Large intestine (tissue), 3 donors: ENCODE measurements around the gene ERG. TPM values are rescaled to one million over a fixed set of nuclear protein-coding genes. Genes with fewer than 3 reads are reported as not detected.

Source experiments
- DNase-seq, 2 donors: peaks; one replicate each; pipeline versions ENCODE4 v3.0.0 to v3.0.0-alpha.2; 2013
- H3K27ac ChIP-seq: one replicate; pipeline ENCODE4 v1.5.1; 2013; ENCODE audit warnings: low read length
- H3K27me3 ChIP-seq: 2 replicates; pipeline ENCODE4 v1.6.1; 2013; ENCODE audit warnings: low read length; ENCODE audit not compliant: control insufficient read depth, insufficient read depth
- H3K36me3 ChIP-seq: 2 replicates; pipeline ENCODE4 v1.6.1; 2013; ENCODE audit warnings: low read length; ENCODE audit not compliant: control insufficient read depth, insufficient read depth
- H3K4me1 ChIP-seq: one replicate; pipeline ENCODE4 v1.6.1; 2013; ENCODE audit warnings: low read length; ENCODE audit not compliant: control insufficient read depth, insufficient read depth
- H3K4me3 ChIP-seq: one replicate; pipeline ENCODE4 v1.5.1; 2013; ENCODE audit warnings: low read length
- H3K9me3 ChIP-seq: one replicate; pipeline ENCODE4 v1.6.1; 2013; ENCODE audit warnings: mild to moderate bottlenecking, low read depth, low read length, moderate library complexity; ENCODE audit not compliant: control insufficient read depth
- WGBS: methylation state at CpG from one replicate; pipeline ENCODE4 v1.1.5; 2013; ENCODE audit warnings: low lambda C conversion rate; ENCODE audit not compliant: insufficient coverage; 5-methylcytosine and 5-hydroxymethylcytosine counted together
- polyA plus RNA-seq: library from polyadenylated mRNA; unstranded; fragments of 120-200 nt; gene quantifications from one replicate; pipeline ENCODE4 v1.2.1, GENCODE V29; 2013

The ERG gene
- polyA plus RNA-seq, 1 donor: 6.2 TPM

DNA sequence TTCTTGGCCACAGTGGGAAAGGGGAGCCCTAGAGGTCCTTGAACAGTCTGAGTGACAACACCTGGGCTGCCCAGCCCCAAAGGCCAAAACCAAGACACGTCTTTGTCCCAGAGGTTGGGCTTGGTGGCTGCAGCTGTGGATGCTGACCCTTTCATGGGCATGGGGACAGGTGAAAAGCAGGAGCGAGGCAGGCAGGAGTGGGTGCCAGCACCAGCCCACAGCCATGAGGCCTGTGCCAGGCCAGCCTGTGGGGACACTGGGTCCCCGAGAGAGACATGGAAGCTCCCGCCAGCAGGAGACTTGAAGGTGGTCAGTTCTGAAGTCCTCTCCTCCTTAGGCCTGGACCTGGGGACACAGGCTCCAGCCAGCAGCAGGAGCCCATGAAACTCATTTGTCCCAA, 142.9 kb downstream of the ERG start:
- no peak for DNase-seq
- Histone ChIP-seq H3K36me3 (no peaks in the 10 kb centered on the region), H3K27ac (no peak overlapping the region), H3K4me1 (no peaks in the 10 kb centered on the region), H3K9me3 (no peaks in the 10 kb centered on the region), H3K4me3 (no peak overlapping the region), H3K27me3 (peaks cover 12% of the 10 kb centered on the region)
- no CpG with 5 or more reads among the region's 4 CpGs for WGBS

DNA sequence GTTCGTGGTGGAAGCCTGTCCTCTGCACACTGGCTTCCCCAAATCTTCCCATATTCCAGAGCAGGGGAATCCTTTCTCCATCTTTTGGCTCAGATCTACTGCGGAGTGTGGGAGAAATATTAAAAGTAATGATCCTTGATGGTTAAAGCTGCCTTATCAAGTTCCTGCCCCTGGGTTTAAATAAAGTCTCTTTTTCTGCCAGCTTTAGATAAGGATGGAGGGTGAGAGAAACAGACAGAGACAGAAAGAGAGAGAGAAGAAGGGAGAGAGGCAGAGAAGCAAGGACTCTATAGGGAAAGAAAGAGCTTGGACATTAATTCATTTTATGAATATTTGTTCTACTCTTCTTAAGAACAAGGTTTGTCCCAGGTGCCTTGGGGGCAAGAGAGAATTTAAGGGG, 143.5 kb downstream of the ERG start:
- no peaks in the 10 kb centered on the region for H3K4me1 ChIP-seq
- H3K9me3 ChIP-seq: no peaks in the 10 kb centered on the region
- peaks cover 12% of the 10 kb centered on the region for H3K27me3 ChIP-seq
- WGBS: no CpG with 5 or more reads among the region's 2 CpGs
- H3K4me3 ChIP-seq: no peak overlapping the region
- DNase-seq: no peak
- no peaks in the 10 kb centered on the region for H3K36me3 ChIP-seq
- H3K27ac ChIP-seq: no peak overlapping the region

DNA sequence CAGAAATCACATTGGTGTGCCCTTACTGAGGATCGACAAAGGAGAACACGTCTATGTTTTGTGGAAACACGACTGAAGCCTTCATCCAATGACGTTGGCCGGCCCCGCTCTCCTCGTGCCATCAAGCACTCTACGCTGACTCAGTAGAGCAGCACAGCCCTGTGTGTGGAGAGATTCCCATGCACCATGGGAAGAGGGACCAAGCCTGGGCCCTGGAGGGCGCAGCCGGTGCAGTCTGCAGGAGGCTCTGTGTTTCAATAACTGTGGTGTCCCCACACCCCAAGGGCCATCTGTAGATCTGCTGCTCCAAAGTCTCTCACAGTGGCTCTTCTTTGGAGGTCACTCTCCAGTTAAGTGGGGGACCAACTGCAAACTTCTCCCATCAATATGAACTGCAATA, 144.0 kb downstream of the ERG start:
- no peaks in the 10 kb centered on the region for H3K4me1 ChIP-seq
- H3K27ac ChIP-seq: no peak overlapping the region
- no peaks in the 10 kb centered on the region for H3K9me3 ChIP-seq
- peaks cover 12% of the 10 kb centered on the region for H3K27me3 ChIP-seq
- no peaks in the 10 kb centered on the region for H3K36me3 ChIP-seq
- no CpG with 5 or more reads among the region's 10 CpGs for WGBS
- no peak for DNase-seq
- H3K4me3 ChIP-seq: no peak overlapping the region

DNA sequence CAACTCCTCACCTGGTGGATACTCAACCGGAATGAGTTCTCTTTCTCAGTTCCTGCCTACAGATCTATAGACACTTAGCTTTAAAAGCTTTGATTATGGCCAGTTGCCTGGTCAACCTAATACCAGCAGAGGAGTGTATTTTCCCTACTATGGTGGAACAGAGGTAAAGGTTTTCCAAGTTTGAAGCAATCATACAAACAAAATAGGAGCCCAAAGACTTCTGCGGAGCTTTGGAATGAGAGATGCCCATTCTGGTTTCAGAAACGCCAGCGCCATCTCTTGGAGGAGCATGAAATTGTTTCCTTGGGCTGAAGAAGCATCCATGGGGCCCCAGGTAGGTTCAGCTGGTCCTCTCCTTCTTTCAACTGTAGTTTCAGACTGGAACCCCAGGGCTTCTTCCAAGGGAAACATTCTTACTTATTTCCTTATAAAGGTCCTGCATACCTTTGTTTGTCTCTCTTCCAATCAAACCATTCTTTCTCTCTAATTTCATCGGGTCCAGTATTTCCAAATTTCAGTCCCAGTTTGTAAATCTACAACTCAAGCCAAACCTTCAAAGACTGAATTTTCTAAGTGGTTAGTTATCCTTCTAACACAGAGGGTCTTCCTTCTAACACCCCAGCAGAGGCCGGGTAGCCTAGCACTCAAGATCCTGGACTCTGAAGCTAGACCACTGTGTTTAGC, 145.6 kb downstream of the ERG start:
- Histone ChIP-seq H3K4me1 (no peaks in the 10 kb centered on the region), H3K27me3 (peaks cover 12% of the 10 kb centered on the region), H3K4me3 (no peak overlapping the region), H3K27ac (no peak overlapping the region), H3K36me3 (no peaks in the 10 kb centered on the region), H3K9me3 (no peaks in the 10 kb centered on the region)
- 100% methylated on average over 1 of the region's 6 CpGs for WGBS
- DNase-seq: no peak

DNA sequence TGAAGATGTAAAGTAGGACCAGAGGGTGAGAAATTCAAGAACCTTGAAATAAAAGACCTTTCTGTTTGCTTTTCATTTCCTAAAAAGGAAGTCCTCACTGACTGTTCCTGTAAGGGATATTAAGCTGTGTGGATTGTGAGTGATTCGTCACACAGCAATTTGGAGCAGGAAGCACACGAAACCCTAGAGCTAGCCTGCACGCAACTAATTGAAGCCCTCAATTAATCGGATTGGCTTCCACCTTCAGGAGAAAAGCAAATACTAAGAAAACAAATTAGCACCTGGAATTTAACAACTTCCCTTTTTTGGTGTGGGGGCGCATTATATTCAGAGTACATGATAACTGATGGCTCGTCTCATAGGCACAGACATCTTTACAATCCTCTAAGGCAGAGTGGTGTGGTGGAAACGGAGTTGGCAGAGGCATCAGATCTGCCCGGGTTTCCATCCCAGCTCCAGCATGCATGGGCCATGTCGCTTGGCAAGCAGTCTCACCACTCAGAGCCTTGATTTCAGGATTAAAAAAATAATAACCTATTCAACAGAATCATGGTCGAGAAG, 146.2 kb downstream of the ERG start:
- Histone ChIP-seq H3K4me1 (no peaks in the 10 kb centered on the region), H3K4me3 (no peak overlapping the region), H3K27ac (no peak overlapping the region), H3K27me3 (peaks cover 12% of the 10 kb centered on the region), H3K9me3 (no peaks in the 10 kb centered on the region), H3K36me3 (no peaks in the 10 kb centered on the region)
- no peak for DNase-seq
- no CpG with 5 or more reads among the region's 10 CpGs for WGBS

DNA sequence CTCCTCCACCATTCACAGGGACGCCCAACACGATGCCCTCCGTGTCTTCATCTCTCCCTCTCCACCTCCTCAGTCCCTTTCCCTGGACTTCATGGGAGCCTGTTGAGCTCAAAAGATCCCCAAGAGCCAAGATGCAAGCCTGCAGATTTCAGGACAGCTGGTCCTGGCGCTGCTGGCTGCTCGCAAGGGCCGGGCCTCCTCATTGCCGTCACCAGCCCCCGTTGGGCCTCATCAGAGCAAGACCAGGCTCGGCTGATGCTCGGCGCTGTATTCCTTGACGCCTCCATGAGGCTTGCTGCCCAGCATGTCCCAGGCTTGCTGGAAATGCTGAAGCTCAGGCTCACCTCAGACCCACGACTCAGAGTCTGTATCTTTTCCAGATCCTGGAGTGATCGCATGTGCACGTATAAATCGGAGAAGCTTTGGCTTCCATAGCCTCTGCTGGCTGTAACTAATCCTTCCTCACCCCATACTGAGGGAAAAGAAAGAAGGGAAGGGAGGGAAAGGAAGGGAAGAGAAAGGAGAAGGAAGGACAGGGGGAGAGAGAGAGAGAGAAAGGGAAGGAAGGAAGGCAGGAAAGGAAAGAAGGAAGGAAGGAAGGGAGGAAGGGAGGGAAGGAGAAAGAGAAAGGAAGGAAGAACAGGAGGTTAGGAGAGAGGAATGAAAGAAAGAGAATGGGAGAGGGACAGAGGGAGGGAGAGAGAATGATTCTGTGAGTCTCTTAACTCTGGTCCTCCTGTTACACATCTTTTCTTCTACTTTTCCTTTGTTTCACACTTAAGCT, 146.9 kb downstream of the ERG start:
- no peak overlapping the region for H3K27ac ChIP-seq
- no peaks in the 10 kb centered on the region for H3K36me3 ChIP-seq
- no CpG with 5 or more reads among the region's 16 CpGs for WGBS
- no peaks in the 10 kb centered on the region for H3K9me3 ChIP-seq
- H3K4me1 ChIP-seq: no peaks in the 10 kb centered on the region
- no peak overlapping the region for H3K4me3 ChIP-seq
- peaks cover 12% of the 10 kb centered on the region for H3K27me3 ChIP-seq
- DNase-seq: no peak

DNA sequence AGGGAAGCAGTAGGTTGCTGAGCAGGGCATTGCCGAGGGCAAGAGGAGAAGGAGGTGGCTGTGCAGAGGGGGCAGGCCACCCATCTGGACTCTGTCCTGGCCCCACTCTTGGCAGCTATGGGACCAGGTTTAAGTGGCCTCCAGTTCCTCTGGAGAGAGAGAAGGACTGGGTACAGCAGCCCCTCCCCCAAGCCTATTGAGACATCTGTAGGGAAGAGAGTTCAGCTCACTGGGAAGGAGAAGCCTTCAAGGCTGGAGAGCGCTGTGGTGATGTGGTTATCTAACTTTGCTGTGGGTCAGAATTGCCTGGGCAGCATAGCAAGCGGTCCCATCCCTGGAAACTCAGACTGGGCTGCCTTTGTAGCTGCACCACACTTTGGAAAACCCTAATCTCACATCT, 147.6 kb downstream of the ERG start:
- Histone ChIP-seq H3K27ac (no peak overlapping the region), H3K4me1 (no peaks in the 10 kb centered on the region)

DNA sequence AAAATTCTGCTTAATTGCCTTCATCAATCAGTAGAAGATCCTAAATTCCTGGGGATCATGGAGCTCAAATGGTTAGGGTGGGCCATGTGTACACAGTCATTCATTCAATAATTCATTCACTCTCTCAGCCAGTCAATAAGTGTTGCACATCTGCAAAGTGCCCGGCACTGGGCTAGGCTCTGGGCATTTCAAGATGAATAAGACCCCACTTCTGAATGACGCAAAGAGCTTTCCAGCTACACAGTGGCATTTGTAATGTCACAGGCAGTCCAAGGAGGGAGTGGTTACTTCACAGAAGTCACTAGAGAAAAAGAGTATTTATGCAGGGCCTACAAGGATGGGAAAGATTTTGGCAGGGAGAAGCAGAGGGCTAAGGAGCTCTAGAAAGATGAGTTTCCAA, 148.3 kb downstream of the ERG start:
- H3K9me3 ChIP-seq: no peaks in the 10 kb centered on the region
- H3K27me3 ChIP-seq: peaks cover 6% of the 10 kb centered on the region
- H3K27ac ChIP-seq: no peak overlapping the region
- no peaks in the 10 kb centered on the region for H3K36me3 ChIP-seq
- no peak for DNase-seq
- WGBS: no CpG with 5 or more reads among the region's 2 CpGs
- no peaks in the 10 kb centered on the region for H3K4me1 ChIP-seq
- H3K4me3 ChIP-seq: no peak overlapping the region

More for the DNA sequence above, 147.6 kb downstream of the ERG start:
- Histone ChIP-seq H3K36me3 (no peaks in the 10 kb centered on the region), H3K4me3 (no peak overlapping the region), H3K9me3 (no peaks in the 10 kb centered on the region), H3K27me3 (peaks cover 12% of the 10 kb centered on the region)
- no CpG with 5 or more reads among the region's 3 CpGs for WGBS
- DNase-seq: no peak

DNA sequence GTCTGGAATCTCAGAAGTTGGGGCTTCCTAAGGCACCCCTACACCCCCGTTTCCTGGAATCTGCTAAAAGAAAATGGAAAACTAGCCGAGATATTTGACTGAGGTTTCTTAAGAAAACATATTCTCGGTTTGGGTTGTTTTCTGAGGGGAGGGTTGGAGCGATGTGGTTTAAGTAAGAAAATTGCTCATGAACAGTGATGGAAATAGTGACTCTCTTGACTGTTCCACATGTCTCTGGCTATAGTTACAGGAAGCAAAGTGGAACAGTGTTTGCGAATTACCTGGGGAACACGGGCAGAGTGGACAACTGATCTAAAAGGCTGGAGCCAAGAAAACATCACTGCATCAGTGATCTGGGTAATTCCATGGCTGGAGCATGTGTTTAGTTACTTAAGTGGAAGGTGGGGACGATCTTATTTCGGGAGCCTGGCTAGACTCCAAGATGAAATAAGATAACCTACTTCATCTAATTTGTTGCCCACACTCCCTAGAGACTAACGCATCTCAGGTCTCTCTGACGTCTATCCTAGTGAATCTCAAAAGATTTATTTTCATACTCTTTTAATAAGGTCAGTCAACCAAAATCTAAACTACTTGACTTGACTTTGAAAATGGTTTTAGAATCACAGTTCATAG, 149.0 kb downstream of the ERG start:
- Histone ChIP-seq H3K4me3 (no peak overlapping the region), H3K9me3 (no peaks in the 10 kb centered on the region), H3K36me3 (no peaks in the 10 kb centered on the region), H3K27me3 (peaks cover 5% of the 10 kb centered on the region), H3K4me1 (no peaks in the 10 kb centered on the region), H3K27ac (no peak overlapping the region)
- no peak for DNase-seq
- no CpG with 5 or more reads among the region's 10 CpGs for WGBS

DNA sequence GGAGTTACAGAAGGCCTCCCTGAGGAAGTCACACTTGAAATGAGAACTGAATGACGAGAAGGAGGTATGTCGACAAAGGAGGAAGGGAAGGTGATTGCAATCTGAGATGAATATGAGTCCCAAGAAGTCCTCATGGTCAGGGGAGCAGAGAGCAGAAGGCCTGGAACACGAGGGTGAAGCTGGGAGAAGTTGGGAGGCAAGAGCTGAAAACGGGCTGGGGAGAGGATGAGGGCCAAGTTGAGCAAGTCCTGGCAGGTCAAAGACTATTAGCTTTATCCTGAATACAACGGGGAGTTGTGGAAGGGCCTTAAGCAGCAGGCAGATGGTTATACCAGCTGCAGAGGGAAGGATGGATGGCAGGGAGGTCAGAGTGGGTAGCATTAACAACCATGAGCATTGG, 152.0 kb downstream of the ERG start:
- Histone ChIP-seq H3K36me3 (no peaks in the 10 kb centered on the region), H3K4me3 (no peak overlapping the region), H3K4me1 (no peaks in the 10 kb centered on the region), H3K27me3 (peaks cover 3% of the 10 kb centered on the region), H3K27ac (no peak overlapping the region), H3K9me3 (no peaks in the 10 kb centered on the region)
- 86% methylated on average over 2 of the region's 5 CpGs for WGBS
- no peak for DNase-seq
